G401.6 (cell line): Measurements from ENCODE around the gene KCNK15.
"Not testable (repeated sequence)": the region's sequence is repeated elsewhere in the genome, so short reads cannot be mapped to it uniquely, and the experiment has no call there.

Experiments
- FAIRE-seq: peaks from 2 replicates; lab custom pipeline; 2012; peaks lifted over from hg19 to GRCh38; lab: Jason Lieb, UNC

KCNK15 gene

DNA sequence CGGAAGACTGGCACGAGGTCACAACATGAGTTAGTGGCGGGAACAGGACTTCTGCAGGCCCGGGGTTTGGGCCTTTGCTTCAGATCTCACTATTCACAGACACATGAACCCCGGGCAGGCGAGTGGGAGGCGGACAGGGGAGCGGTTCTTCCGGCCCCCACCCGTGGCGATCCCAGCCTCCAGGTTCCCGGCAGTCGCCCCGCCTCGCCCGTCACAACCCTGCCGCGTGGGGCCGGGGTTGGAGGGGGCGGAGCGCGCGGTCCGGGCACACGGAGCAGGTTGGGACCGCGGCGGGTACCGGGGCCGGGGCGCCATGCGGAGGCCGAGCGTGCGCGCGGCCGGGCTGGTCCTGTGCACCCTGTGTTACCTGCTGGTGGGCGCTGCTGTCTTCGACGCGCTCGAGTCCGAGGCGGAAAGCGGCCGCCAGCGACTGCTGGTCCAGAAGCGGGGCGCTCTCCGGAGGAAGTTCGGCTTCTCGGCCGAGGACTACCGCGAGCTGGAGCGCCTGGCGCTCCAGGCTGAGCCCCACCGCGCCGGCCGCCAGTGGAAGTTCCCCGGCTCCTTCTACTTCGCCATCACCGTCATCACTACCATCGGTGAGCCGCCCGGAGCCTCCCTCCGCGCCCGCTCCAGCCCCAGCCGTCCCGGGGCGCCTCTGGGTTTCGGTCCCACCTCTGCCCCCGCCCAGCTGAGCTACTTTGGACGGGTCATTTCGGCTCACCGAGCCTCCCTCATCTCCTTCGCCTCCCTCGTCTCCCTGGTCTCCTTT is at the start of gene KCNK15:
Gene KCNK15, plus strand, starts transcription at position 268 of the 769 bp plus-strand sequence. Its CDS starts 46 bp downstream, at position 314.
- no peak for FAIRE-seq

DNA sequence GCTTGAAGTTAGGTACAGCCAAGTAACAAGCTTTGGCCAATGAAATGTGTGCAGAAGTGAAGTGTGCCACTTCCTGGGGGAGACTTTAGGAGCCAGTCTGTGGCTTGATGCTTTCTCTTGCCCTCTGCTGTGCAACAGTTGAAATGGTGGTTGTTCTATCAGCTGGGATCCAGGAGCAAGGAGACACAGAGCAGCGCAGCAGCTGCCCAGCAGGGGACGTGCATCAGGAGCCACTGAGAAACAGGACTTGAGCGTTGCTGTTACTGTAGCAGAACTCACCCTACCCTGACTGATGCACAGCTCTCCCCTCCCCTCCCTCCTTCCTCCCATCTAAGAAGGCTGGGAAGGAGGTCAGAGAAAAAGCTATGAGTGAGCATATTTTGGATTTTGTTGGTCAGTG is 49.4 kb upstream of the KCNK15 start:
- FAIRE-seq: no peak

DNA sequence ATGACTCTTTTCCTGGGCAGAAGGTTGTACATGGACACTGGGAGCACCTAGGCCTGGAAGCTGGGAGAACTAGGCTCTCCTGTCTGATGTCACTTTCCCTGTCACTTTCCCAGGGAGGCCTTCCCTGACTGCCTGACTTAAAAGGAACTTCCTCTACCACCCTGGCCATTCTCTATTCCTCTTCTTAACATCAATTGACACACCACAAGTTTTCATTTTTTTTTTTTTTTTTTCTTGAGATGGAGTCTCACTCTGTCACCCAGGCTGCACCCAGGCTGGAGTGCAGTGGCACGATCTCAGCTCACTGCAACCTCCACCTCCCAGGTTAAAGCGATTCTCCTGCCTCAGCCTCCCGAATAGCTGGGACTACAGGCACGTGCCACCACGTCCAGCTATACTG is 48.6 kb upstream of the KCNK15 start:
- FAIRE-seq: not testable (repeated sequence)

DNA sequence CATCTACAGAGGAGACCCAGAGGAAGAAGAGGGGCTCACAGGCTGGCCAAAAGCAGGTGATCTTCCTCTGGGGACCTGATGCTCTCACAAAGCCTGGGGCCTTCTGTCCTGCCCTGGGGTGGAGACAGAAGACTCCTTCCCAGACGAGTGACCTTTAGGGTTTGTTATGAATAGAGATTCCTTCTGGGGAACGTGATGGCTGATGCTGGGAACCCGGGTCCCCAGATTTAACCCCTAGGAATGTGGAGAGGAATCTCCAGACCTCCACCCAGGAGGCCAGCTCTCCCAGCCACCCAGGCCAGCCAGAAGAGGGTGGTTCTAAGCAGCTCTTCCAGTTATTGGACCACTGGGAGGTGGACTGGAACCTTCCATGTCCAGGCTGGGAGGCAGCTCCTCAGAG is 47.3 kb upstream of the KCNK15 start:
- no peak for FAIRE-seq

DNA sequence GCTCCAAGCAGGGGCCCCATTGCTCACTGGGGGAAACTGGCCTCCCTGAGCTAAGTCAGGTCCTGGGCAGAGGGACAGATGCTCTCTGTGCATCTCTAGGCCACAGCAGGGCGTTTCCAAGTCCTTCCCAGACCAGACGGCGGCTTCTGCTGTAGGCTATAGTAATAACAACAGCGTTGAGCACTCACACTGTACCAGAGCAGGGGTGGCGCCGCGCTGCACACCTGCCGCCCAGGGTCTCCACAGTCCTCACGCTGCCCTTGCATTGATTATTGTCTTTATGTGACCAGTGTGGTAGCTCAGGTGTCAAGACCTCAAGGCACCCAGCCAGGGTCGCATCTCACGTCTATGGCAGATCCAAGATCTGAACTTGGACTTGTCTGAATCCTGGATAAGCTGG is 45.4 kb upstream of the KCNK15 start:
- FAIRE-seq: no peak

DNA sequence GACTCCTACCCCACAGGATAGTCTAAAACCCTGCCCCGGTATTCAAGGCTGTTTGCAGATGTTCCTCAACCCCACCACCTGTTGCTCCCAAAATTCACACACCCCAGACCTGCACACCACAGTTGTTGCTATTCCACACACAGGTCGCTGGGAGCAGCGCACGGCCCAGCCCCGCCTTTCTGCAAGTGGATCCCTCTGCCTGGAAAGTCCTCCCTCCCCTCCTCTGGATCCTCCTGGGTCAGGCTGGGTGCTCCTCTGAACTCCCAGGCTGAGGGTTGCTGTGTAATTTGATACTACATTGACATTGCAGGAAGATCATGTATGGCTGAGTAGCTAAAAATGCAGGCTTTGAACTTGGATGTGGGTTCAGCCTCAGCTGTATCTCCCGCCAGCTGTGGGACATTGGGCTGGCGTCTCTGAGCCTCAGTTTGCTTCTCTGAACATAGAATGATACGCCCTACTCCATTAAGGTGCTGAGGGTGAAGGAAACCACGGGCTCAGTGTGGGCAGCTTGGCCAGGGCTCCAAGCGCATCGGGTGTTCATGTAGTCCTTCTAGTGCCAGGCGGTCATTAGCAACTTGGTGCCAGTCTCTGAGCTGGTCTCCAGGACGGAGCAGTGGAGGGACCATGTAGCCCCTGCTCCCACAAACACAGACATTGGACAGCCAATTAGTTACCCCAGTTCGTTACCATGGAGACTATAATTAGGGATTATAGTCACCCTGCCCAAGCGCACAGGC is 44.4 kb upstream of the KCNK15 start:
- FAIRE-seq: no peak

DNA sequence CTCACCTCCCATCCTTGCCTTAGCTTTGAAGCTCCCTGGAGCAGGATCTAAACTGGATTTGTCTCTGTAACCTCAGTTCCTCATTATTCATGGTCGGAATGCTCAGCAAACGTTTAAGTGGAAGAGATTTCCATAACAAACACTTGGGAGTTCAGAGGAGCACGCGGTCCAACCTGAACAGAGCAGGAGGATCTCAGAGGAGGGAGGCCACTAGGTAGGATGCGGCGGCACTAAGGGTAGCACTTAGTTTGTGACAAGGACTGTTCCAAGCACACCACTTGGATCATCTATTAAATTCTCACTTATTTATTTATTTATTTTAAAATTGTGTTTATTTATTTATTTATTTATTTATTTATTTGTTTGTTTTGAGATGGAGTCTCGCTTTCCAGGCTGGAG is 43.8 kb upstream of the KCNK15 start:
- no peak for FAIRE-seq

DNA sequence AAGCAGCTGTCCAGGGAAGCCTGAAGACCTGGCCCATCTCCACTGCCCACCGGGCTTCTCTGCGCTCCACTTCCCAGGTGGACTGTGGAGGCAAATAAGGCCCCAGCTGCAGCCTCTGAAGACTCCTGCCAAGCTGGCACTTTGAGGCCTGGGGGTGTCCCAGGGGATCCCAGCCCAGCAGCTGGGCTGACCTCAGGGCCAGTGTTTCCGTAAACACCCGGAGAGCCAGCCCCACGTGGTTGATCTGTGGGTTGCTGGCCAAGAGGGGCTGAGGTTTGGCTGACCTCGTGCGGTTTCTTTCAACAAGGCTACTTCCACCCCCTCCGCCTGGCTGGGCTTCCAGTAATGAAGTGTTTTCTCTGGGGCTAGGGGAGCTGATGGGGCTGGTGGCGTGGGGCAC is 42.9 kb upstream of the KCNK15 start:
- no peak for FAIRE-seq

DNA sequence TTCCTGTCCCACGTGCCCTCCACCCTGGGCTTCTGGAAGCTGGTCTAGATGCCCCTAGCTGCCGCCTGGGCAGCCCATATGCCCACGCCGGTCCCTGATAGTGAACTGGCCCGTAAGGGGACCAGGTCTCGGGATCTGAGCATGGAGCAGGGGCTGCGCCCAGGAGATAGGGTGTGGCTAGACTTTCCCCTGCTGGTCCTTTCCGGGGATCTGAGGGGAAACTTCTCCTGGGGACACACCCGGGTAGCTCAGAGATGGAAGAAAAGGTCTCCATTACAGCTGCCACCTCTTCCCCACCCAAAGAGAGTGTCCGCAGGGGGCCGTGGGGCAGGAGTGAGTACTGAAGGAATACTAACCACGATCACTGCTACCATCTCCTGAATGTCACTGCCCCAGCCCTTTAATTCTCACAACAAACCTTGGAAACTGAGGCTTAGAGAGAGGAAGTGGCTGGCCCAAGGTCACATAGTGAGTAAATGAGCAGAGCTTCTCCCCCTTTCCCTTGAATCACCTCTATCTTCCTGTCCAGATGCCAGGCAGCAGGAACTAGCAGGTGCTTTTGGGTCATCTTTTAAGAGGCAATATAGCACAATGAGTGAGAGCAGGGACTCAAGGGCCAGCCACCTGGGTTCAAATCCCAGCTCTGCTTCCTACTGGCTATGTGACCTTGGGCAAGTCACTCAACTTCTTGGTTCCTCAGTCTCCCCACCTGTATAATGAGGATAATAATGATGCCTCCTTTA is 42.3 kb upstream of the KCNK15 start:
- FAIRE-seq: no peak

DNA sequence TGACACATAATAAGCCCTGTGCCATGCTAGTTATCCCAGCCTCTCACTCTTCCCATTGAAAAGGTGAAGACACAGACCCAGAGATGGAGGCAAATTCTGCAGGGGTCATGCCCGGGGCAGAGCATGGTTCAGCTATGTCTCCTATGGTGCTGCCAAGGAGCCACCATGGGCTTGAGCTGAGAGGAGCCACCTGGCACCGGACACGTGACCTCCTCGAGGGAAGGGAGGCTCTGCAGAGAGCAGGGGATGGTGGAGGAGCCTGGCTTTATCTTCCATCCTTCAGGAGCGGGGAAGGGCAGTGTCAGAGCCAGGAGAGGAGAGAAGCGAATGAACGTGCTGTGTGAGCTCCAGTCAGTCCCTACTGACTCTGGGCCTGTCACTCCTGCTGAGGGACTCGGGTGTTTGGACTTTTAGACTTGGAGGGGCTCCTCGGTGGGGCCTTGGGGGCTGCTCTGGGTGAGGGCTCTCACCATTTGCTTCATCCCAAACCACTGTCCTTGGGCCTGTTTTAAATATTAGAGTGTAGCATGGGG is 41.6 kb upstream of the KCNK15 start:
- FAIRE-seq: no peak

DNA sequence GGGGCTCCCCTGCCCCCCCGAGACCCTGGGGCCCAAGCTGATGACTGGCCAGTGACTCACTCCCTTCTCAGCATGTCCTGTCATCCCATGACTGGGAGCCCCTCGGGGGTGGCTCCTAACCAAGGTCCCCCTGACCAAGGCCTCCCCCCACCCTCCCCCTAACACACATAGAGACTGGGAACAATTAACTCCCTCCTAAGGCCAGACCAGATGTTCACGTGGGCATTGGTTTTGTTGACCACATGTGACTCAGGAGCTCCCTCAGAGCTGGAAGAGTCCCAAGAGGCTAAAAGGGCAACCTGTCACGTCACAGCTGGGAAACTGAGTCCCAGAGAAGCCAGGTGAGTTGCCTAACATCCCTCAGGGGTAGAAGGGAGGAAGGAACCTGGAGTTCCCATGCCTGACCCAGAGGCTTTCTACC is 41.1 kb upstream of the KCNK15 start:
- no peak for FAIRE-seq

DNA sequence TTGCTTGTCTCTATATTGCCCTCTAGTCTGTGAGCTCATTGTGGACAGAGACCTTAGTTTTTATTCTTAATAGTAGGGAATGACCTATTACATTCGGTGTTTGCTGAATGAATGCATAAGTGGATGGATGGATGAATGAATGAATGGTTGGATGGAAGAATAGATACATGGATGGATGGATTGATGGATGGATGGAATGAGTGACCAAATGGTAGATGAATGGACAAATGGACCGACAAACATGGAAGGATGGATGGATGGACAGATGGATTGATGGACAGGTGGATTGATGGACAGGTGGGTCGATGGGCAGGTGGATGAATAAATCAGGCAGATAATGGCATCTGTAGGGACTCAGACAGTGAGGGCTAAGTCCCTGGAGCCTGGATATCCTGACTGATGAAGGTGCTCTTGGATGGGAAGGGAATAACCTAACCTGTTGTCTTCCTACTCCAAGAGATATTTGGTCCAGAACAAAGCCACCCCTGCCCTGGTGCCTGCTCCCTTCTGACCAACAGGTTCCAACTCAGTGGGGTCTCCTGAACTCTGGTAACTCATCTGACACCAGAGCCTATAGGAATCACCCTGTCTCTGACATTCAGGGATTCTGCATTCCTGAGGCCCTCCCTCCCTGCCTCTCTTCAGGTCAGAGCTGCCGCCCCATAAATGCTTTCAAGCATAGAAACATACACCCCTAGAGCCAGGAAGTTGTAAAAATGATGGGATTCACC is 40.1 kb upstream of the KCNK15 start:
- no peak for FAIRE-seq

DNA sequence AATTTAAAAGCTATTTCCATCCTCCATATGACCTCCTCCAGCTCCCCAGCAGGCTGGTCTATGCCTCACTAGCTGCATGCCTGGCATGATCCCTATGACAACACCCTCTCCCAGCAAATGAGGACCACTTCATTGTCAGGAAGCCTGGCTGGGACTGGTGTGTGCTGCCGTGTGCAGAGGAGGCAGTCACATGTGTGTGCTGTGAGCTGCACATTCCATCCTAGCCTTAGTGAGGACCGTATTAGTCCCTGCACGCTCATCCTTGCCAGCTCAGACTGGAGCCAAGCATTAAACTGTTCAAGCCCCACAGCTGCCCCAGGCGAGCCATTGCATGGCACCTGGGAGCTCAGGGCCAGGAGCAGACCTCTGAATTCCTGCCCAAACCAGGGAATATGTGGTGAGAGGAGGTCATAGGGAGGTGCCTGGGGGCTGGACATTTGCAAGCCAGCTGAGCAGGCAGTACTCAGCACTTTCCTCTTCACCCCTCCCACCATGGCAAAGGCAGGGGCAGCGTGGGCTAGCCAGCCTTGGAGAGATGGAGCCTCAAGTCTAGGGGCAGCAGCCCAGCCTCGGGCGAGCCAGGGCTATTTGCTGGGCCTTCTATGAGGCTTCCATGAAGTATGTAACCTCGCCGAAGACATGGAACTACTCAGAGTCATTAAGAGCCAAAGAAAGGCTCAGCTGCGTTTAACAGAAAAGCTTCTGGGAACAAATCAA is 39.2 kb upstream of the KCNK15 start:
- no peak for FAIRE-seq

DNA sequence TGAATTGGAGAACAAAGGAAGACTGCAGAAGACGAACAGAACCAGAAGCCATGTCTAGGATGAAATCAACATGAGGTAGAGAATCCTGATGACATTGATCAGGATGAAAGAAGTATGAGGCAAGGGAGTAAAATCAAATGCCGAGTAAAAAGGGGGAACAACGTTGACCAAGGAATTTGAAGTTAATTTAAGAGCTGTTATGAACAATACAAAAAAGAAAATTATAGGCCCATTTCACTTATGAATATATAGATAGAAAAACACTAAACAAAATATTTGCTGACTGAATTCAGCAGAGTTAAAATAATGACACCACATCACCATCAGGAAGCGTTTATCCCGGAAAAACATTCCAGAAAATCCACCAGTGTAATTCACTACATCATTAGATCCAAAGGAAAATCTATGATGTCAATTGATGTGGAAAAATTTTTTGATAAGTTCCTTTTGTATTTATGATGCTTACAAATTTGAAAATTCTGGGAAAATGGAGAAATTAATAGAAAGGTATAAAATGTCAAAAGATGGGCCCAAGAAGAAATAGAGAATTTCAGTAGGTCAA is 38.6 kb upstream of the KCNK15 start:
- FAIRE-seq: no peak

DNA sequence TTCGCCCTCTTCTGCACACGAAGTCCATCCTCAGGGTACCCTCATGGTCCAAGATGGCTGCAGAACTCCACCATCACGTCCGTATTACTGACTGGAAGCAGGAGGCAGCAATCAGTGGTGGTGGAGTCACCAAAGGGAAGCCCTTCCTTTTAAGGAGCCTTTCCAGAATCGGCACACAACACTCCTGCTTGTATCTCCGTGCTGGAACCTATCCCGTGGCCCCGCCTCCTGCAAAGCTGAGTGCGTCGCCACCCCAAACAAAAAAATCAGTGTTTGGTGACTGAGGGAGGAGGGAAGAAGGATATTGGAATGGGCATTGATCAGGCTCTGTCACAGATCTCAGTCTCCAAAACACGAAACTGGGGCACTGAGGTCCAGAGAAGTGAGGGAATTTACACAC is 36.3 kb upstream of the KCNK15 start:
- no peak for FAIRE-seq

DNA sequence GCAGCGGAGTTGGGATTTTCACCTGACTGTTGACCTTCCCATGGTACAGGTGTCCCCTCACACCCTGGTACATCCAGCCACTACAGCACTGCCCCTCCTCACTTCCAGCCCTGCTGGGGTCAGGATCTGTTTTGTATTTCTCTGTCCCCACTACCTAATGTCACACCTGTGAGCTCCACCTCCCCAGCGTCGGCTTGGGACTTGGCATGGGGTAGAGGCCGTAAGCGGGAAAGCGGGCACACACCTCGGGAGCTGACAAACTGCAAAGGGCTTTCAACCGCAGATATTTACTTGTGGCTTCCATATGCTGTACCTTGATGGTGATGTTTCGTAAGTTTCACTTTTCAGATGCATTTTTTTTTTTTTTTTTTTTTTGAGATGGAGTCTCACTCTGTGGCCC is 35.9 kb upstream of the KCNK15 start:
- FAIRE-seq: no peak

DNA sequence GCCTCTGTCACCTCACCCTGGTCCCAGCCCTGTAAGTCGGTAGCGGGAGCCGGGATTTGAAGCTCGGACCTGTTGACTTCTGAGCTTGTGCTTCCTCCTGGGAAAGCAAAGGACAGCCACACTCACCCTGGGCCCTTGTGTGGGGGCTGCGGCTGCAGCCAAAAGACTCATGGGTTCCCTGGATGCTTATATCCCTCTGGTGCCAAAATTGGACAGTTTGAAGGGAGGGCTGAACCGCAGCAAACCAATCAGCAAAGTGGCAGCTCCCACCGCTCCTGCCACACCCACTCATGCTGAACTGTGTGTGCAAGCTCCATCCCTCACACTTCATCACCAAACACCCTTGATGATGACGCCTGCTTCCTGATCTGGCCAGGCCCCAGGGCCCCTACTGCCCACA is 34.4 kb upstream of the KCNK15 start:
- no peak for FAIRE-seq

DNA sequence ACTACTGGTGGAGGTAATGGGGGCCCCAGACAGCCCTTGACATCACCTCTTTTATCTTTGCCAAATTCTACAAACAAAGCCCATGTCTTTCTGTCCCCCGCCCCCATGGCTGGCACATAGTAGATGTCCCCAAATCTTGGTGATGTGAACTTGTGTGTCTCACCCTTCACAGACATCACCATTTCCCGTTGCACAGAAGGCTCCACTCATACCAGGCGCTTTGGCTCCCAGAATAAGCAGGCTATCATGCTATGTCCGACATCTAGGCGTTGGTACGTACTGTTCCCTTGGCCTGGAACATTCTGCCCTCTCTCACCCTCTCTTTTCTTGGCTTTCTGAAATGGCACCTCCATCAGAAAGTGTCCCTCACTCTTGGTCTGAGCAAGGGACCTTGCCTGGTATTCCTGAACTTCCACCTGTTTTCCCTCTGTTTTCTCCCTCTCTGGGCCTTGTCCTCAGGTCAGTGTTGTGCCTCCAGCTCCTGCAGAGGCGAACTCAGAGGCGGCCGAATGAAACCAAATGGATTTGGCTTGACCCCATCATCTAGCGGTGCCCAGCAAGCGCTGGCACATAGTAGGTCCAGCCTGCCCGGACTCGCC is 31.5 kb upstream of the KCNK15 start:
- no peak for FAIRE-seq

DNA sequence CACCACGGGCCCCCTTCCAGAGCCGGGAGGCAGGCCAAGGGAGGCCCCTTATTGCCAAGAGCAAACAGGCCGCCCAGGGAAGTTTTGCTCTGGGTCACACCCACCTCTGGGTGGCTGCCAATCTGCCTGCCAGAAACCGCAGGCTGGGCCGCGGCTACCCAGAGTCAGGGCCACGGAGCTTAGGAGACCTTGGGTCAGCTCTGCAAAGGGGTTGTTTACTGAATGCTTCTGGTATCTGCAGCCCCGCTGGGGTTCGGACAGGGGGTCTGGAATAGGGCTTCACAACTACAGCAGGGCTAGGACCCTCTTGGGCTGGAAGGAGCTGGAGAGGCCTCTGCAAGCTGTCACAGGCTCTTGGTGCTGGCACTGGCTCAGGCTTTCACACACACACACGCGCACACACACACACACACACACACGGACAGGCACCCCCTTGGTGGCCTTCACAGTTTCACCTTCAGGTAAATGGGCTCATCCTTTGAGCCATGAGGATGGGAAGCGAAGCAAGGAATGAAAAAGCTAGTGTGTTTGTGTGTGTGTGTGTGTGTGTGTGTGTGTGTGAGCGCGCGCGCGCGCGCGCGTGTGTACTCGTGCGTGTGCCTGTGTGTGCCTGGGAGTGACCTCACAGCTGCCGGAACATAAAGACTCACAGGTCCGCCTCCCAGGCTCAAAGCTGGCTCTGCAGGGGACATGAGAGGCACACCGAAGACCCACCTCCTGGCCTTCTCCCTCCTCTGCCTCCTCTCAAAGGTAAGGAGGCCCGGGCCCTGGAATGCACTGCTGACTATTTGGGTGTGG is 30.8 kb upstream of the KCNK15 start, which contains the start of gene CCN5:
Gene CCN5, plus strand, starts transcription at position 669 of the 798 bp plus-strand sequence. Its CDS starts 22 bp downstream, at position 691.
- FAIRE-seq: no peak
